OCI-LY1 (cell line): ENCODE measurements around the gene NSG1.

Source experiments
- H2AFZ ChIP-seq: fragments of 200-600 bp; sonication (generic), shearing (Covaris generic); 2 replicates; pipeline ENCODE4 v1.6.0; 2014; ENCODE audit warnings: antibody characterized with exemption, mild to moderate bottlenecking, low read length
- H3F3A ChIP-seq: fragments of 200-600 bp; sonication (generic), shearing (Covaris generic); 2 replicates; pipeline ENCODE4 v1.6.0; 2014; ENCODE audit warnings: mild to moderate bottlenecking, antibody characterized with exemption, low read length, moderate library complexity; ENCODE audit not compliant: insufficient read depth
- H3K27ac ChIP-seq: fragments of 200-600 bp; sonication (generic); 2 replicates; pipeline ENCODE4 v1.5.1; 2014; ENCODE audit warnings: low read length, mixed run types, mild to moderate bottlenecking, low read depth; ENCODE audit not compliant: poor library complexity, severe bottlenecking
- H3K27me3 ChIP-seq: fragments of 200-600 bp; sonication (generic); 2 replicates; pipeline ENCODE4 v1.6.0; 2014; ENCODE audit warnings: antibody characterized with exemption, mild to moderate bottlenecking, low read length, moderate library complexity; ENCODE audit not compliant: insufficient read depth
- H3K36me3 ChIP-seq: fragments of 200-600 bp; sonication (generic); 2 replicates; pipeline ENCODE4 v1.6.1; 2014; ENCODE audit warnings: mild to moderate bottlenecking, antibody characterized with exemption, low read length, moderate library complexity, mixed read lengths; ENCODE audit not compliant: insufficient read depth
- H3K4me1 ChIP-seq: fragments of 200-600 bp; sonication (generic); 2 replicates; pipeline ENCODE4 v1.5.1; 2014; ENCODE audit warnings: mild to moderate bottlenecking, low read length, moderate library complexity; ENCODE audit not compliant: insufficient read depth, severe bottlenecking
- H3K4me2 ChIP-seq: fragments of 200-600 bp; sonication (generic), shearing (Covaris generic); 2 replicates; pipeline ENCODE4 v1.6.1; 2014; ENCODE audit warnings: low read length
- H3K4me3 ChIP-seq: fragments of 200-600 bp; sonication (generic); 2 replicates; pipeline ENCODE4 v1.5.1; 2014; ENCODE audit warnings: low read length, low read depth, mild to moderate bottlenecking, mixed read lengths; ENCODE audit not compliant: poor library complexity, severe bottlenecking
- H3K79me2 ChIP-seq: fragments of 200-600 bp; shearing (Covaris generic); 2 replicates; pipeline ENCODE4 v1.6.1; 2016; ENCODE audit warnings: mixed run types, low read length, mixed read lengths; ENCODE audit not compliant: insufficient read depth
- H3K9ac ChIP-seq: fragments of 200-600 bp; sonication (generic), shearing (Covaris generic); 2 replicates; pipeline ENCODE4 v1.6.1; 2014; ENCODE audit warnings: mild to moderate bottlenecking, low read length, mixed read lengths
- H3K9me2 ChIP-seq: fragments of 200-600 bp; sonication (generic), shearing (Covaris generic); 2 replicates; pipeline ENCODE4 v1.6.1; 2014; ENCODE audit warnings: low read depth, mild to moderate bottlenecking, low read length, mixed read lengths
- H3K9me3 ChIP-seq: fragments of 200-600 bp; shearing (Covaris generic); 2 replicates; pipeline ENCODE4 v1.6.1; 2014; ENCODE audit warnings: low read length, mixed read lengths
- H4K20me1 ChIP-seq: fragments of 200-600 bp; sonication (generic), shearing (Covaris generic); 2 replicates; pipeline ENCODE4 v1.6.0; 2016; ENCODE audit warnings: mild to moderate bottlenecking, low read length; ENCODE audit not compliant: insufficient read depth
- EZH2 ChIP-seq: fragments of 200-600 bp; sonication (generic), shearing (Covaris generic); IDR thresholded peaks from 2 replicates; pipeline ENCODE4 v1.8.0; 2017; ENCODE audit warnings: borderline replicate concordance, mixed run types, mild to moderate bottlenecking, antibody characterized with exemption, low read length, moderate library complexity, mixed read lengths
- TF ChIP-seq, protein P1 (sequence below): fragments of 200-600 bp; sonication (generic), shearing (Covaris generic); IDR thresholded peaks from 2 replicates; pipeline ENCODE4 v1.5.1; 2017; ENCODE audit warnings: mild to moderate bottlenecking, antibody characterized with exemption, low read length, moderate library complexity, mixed read lengths

Gene NSG1

DNA sequence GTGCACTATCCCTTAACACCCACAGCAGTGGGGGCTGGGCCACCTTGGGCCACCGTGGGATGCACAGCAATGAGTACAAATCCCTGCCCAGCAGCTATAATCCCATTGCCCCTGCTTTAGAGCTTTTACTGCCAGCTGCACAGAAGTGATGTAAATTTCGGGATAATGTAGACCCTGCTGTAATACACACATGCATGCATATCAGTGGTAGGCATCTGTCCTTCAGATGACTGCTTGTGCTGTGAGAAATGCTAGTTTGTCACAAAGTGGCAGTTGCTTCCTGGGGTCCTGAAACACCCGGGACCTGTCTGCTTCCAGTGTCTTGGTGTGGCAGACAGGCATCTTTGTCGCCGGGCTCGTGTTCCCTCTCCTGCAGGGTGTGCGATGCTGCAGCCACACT is 14.1 kb downstream of the NSG1 start:
- Histone ChIP-seq H3K36me3 (peaks cover 66% of the 10 kb centered on the region), H3K27me3 (no peaks in the 10 kb centered on the region), H3K4me3 (no peak overlapping the region), H3K27ac (no peak overlapping the region), H3K9me3 (no peaks in the 10 kb centered on the region), H2AFZ (no peak overlapping the region), H3K9me2 (no peaks in the 10 kb centered on the region), H3K4me1 (peaks cover 22% of the 10 kb centered on the region), H3K4me2 (no peak overlapping the region), H4K20me1 (no peaks in the 10 kb centered on the region), H3K9ac (no peak overlapping the region), H3K79me2 (0 out of 2 replicates have a peak, but pooled peaks cover 7% of the 10 kb centered on the region), H3F3A (no peaks in the 10 kb centered on the region)
- TF ChIP-seq EZH2, result no peak
- TF ChIP-seq, protein P1, sequence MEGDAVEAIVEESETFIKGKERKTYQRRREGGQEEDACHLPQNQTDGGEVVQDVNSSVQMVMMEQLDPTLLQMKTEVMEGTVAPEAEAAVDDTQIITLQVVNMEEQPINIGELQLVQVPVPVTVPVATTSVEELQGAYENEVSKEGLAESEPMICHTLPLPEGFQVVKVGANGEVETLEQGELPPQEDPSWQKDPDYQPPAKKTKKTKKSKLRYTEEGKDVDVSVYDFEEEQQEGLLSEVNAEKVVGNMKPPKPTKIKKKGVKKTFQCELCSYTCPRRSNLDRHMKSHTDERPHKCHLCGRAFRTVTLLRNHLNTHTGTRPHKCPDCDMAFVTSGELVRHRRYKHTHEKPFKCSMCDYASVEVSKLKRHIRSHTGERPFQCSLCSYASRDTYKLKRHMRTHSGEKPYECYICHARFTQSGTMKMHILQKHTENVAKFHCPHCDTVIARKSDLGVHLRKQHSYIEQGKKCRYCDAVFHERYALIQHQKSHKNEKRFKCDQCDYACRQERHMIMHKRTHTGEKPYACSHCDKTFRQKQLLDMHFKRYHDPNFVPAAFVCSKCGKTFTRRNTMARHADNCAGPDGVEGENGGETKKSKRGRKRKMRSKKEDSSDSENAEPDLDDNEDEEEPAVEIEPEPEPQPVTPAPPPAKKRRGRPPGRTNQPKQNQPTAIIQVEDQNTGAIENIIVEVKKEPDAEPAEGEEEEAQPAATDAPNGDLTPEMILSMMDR, result no peak

DNA sequence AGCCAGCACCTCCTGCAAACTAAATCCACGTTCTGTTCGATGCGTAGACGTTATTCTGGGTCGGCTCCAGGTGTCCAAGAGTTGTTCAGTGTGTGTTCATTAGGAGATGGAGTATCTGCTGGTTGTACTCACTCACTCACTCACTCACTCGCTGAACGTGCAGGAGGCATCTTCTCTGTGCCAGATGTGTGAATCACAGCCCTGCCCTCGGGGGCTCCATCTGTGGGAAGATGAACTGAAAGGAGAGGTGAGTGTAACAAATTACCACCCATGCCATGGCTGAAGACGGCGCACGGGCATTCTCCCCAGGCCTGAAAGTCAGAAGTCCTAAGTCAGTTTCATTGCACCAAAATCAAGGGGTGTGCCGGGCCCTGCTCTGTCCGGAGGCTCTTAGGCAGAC is 16.1 kb downstream of the NSG1 start:
- H3K4me2 ChIP-seq, result no peak overlapping the region
- H4K20me1 ChIP-seq, result no peaks in the 10 kb centered on the region
- H3K27me3 ChIP-seq, result no peaks in the 10 kb centered on the region
- H3F3A ChIP-seq, result no peaks in the 10 kb centered on the region
- H2AFZ ChIP-seq, result no peak overlapping the region
- H3K4me3 ChIP-seq, result no peak overlapping the region
- H3K79me2 ChIP-seq, result 0 out of 2 replicates have a peak, but pooled peaks cover 4% of the 10 kb centered on the region
- no peak for TF ChIP-seq EZH2
- TF ChIP-seq, protein P1, result no peak
- peaks cover 50% of the 10 kb centered on the region for H3K36me3 ChIP-seq
- H3K9me2 ChIP-seq, result no peaks in the 10 kb centered on the region
- no peaks in the 10 kb centered on the region for H3K9me3 ChIP-seq
- peaks cover 29% of the 10 kb centered on the region for H3K4me1 ChIP-seq
- H3K27ac ChIP-seq, result no peak overlapping the region
- no peak overlapping the region for H3K9ac ChIP-seq

DNA sequence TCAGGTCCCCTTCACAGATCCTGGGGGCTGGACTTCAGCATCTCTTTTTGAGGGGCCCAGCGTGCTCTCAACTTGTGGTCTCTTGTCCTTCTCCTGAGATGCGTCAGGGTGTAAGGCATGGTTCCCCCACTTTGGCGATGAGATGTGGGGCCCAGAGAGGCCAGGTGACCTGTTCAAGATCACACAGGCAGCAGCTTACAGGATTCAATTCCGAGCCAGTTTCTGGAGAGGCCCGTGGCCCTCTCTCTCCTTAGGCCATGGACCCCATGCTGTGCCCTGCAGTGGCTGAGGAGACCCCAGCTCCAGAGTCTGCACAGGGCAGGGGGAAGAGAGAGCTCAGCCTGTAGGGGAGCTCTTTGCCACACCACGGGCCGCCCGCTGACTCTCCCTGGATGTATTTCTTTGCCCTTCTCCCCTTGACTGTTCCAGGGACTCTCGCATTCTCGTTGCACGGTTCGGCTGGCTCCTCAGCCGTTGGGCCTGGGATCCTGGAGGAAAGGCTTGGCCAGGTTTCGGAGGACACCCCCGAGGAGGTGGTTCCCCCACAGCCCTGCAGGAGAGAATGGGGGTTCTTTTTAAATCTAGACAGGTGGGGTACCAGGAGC is 18.6 kb downstream of the NSG1 start:
- Histone ChIP-seq H3K36me3 (peaks cover 45% of the 10 kb centered on the region), H4K20me1 (no peaks in the 10 kb centered on the region), H3K9me3 (no peaks in the 10 kb centered on the region), H3K9me2 (no peaks in the 10 kb centered on the region), H3K9ac (no peak overlapping the region), H3F3A (no peaks in the 10 kb centered on the region), H3K27me3 (no peaks in the 10 kb centered on the region), H3K4me2 (no peak overlapping the region), H3K4me1 (peaks cover 32% of the 10 kb centered on the region), H3K79me2 (no peaks in the 10 kb centered on the region), H3K27ac (no peak overlapping the region), H3K4me3 (no peak overlapping the region), H2AFZ (no peak overlapping the region)
- TF ChIP-seq EZH2, result no peak
- TF ChIP-seq, protein P1, result no peak
